ENCODE results near the gene PPP6R1. TPM values are rescaled to one million over a fixed set of nuclear protein-coding genes. Genes with fewer than 3 reads are reported as not detected.

Gene PPP6R1
- total and polyA plus RNA-seq, 2 of the 13 experiments (the other 11 are each of a cell fraction or from before 2014, with no cell fraction given) = 25.8 to 54.0 TPM

DNA sequence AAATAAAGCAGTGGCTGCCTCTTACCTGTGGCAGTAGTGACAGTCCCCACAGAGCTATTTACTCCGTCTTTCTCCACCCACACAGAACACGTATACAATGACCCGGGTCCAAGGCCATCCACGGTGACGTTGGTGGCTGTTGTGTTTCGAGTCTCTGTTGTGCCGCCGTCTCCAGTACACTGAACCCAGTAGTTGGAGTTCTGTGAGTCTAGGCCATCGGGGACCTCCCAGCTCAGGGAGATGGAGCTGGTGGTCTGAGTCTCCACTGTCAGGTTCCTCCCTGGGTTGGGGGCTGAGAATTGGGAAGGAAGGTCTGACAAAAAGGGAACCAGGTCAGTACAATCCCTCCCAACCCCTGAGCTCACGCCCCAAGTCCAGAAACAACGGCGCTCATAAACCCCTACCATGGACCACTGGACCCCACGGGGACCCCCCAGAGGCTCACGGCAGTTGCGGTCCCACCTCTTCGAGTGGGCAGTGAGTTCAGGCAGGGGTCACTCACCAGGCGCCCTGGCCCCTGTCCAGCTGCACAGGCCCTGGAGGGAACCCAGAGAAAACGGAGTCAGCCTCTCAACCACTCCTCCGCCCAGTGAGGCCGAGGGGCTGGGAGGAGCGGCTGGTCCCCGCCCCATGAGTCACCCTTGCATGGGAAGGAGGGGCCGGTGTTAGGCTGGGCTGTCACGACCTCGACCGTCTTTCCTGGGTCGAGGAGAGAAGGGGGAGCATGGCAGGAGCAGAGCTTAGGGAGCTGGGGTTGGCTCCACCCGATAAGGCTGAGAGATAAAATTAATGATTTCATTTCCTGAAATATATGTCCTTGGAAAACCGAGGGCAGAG lies 51.9 kb downstream of the PPP6R1 start (continued):
- 0 out of 2 replicates have a peak, but pooled peaks have one; percentile 47 for TF ChIP-seq NFKBIZ (CRISPR knock-in tag; IDR thresholded peaks at IDR 0.05)
- TF ChIP-seq STAG1 (CRISPR knock-in tag; IDR thresholded peaks at IDR 0.05) = 0 out of 2 replicates have a peak, but pooled peaks have one; percentile 2
- no peak for TF ChIP-seq FOXA1 (IDR thresholded peaks at IDR 0.05)
- peak; percentile 34; the same call in 1 of the 2 replicates for TF ChIP-seq FOXA1 (CRISPR knock-in tag; IDR thresholded peaks at IDR 0.05)
- 0 out of 2 replicates have a peak, but pooled peaks have one; percentile 54 for TF ChIP-seq ZNF441 (CRISPR knock-in tag; IDR thresholded peaks at IDR 0.05; ENCODE audit: borderline replicate concordance)
- no peak for TF ChIP-seq GLMP (CRISPR knock-in tag; IDR thresholded peaks at IDR 0.05; ENCODE audit: borderline replicate concordance)
- TF ChIP-seq TP53 (CRISPR knock-in tag; conservative IDR thresholded peaks at IDR 0.05) = no peak
- TF ChIP-seq ZNF251 (CRISPR knock-in tag; IDR thresholded peaks at IDR 0.05) = no peak
- TF ChIP-seq HMG20A (CRISPR knock-in tag; IDR thresholded peaks at IDR 0.05; ENCODE audit: borderline replicate concordance) = peak; percentile 55; the same call in 1 of the 2 replicates
- TF ChIP-seq KLF11 (CRISPR knock-in tag; IDR thresholded peaks at IDR 0.05) = no peak
- TF ChIP-seq TARDBP (CRISPR knock-in tag; IDR thresholded peaks at IDR 0.05) = peak; percentile 77; the same call in 1 of the 2 replicates
- no peak; the same call in 1 of the 2 replicates for TF ChIP-seq WIZ (CRISPR knock-in tag; IDR thresholded peaks at IDR 0.05)
- TF ChIP-seq ZNF337 (CRISPR knock-in tag; IDR thresholded peaks at IDR 0.05; ENCODE audit: borderline replicate concordance, low read depth) = peak; percentile 86; the same call in 1 of the 2 replicates
- TF ChIP-seq, protein P1, sequence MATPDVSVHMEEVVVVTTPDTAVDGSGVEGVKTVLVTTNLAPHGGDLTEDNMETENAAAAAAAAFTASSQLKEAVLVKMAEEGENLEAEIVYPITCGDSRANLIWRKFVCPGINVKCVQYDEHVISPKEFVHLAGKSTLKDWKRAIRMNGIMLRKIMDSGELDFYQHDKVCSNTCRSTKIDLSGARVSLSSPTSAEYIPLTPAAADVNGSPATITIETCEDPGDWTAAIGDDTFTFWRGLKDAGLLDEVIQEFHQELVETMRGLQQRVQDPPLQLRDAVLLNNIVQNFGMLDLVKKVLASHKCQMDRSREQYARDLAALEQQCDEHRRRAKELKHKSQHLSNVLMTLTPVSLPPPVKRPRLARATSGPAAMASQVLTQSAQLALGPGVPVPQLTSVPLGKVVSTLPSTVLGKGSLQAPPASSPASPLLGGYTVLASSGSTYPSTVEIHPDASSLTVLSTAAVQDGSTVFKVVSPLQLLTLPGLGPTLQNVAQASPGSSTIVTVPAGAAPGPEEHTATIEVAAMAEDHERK (CRISPR knock-in tag; IDR thresholded peaks at IDR 0.05; ENCODE audit: low read depth) = no peak
- no peak for TF ChIP-seq ZNF562 (CRISPR knock-in tag; IDR thresholded peaks at IDR 0.05; ENCODE audit: borderline replicate concordance)
- TF ChIP-seq ZNF343 (CRISPR knock-in tag; IDR thresholded peaks at IDR 0.05) = no peak
- TF ChIP-seq CBX5 (CRISPR knock-in tag; IDR thresholded peaks at IDR 0.05; ENCODE audit: borderline replicate concordance) = no peak; the same call in 1 of the 2 replicates
- TF ChIP-seq ZNF333 (CRISPR knock-in tag; IDR thresholded peaks at IDR 0.05; ENCODE audit: borderline replicate concordance) = peak; percentile 71; the same call in 1 of the 2 replicates
- TF ChIP-seq ZNF839 (CRISPR knock-in tag; IDR thresholded peaks at IDR 0.05; ENCODE audit: borderline replicate concordance) = no peak
- peak; percentile 4; the same call in 1 of the 2 replicates for TF ChIP-seq ZNF652 (CRISPR knock-in tag; IDR thresholded peaks at IDR 0.05; ENCODE audit: borderline replicate concordance, low read depth)
- peak; percentile 84 for TF ChIP-seq ATF1 (CRISPR knock-in tag; IDR thresholded peaks at IDR 0.05)
- no peak for TF ChIP-seq NFRKB (IDR thresholded peaks at IDR 0.05)
- 0 out of 2 replicates have a peak, but pooled peaks have one; percentile 18 for TF ChIP-seq KLF13 (CRISPR knock-in tag; IDR thresholded peaks at IDR 0.05)
- TF ChIP-seq, protein P2, sequence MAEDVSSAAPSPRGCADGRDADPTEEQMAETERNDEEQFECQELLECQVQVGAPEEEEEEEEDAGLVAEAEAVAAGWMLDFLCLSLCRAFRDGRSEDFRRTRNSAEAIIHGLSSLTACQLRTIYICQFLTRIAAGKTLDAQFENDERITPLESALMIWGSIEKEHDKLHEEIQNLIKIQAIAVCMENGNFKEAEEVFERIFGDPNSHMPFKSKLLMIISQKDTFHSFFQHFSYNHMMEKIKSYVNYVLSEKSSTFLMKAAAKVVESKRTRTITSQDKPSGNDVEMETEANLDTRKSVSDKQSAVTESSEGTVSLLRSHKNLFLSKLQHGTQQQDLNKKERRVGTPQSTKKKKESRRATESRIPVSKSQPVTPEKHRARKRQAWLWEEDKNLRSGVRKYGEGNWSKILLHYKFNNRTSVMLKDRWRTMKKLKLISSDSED (CRISPR knock-in tag; IDR thresholded peaks at IDR 0.05) = no peak
- TF ChIP-seq, protein P3, sequence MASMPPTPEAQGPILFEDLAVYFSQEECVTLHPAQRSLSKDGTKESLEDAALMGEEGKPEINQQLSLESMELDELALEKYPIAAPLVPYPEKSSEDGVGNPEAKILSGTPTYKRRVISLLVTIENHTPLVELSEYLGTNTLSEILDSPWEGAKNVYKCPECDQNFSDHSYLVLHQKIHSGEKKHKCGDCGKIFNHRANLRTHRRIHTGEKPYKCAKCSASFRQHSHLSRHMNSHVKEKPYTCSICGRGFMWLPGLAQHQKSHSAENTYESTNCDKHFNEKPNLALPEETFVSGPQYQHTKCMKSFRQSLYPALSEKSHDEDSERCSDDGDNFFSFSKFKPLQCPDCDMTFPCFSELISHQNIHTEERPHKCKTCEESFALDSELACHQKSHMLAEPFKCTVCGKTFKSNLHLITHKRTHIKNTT (CRISPR knock-in tag; IDR thresholded peaks at IDR 0.05) = no peak
- no peak for TF ChIP-seq ZNF460 (CRISPR knock-in tag; IDR thresholded peaks at IDR 0.05; ENCODE audit: borderline replicate concordance)
- no peak for TF ChIP-seq ZNF160 (CRISPR knock-in tag; IDR thresholded peaks at IDR 0.05)
